ENCODE measurements around the gene RINT1.

Gene RINT1

GRCh38 chr7:105531792-105532671 lies at the start of gene RINT1:
Gene RINT1, plus strand, starts transcription at chr7:105532201. Its CDS starts 115 bp downstream, at chr7:105532316.
- TF ChIP-seq EZH2phosphoT487 (IDR thresholded peaks at IDR 0.05; ENCODE audit: low read depth) (no peak), CTCF (IDR thresholded peaks at IDR 0.05; ENCODE audit: low read depth, low read length) (peak; percentile 69)
- H3K36me3 ChIP-seq (replicated peaks; ENCODE audit: low read depth, low read length): peaks cover 2% of the 10 kb centered on the region
- H3K9ac ChIP-seq (ENCODE audit: low read length): peak within 1 kb of the TSS; percentile 89
- no peaks in the 10 kb centered on the region for H4K20me1 ChIP-seq (ENCODE audit: insufficient read depth, low read length)
- no peaks in the 10 kb centered on the region for H3K27me3 ChIP-seq (ENCODE audit: low read depth, low read length)
- peak within 1 kb of the TSS; percentile 51 for H3K27ac ChIP-seq (ENCODE audit: low read length)
- H3K4me3 ChIP-seq (ENCODE audit: low read length): peak within 1 kb of the TSS; percentile 92
- peaks cover 10% of the 10 kb centered on the region for H3K4me1 ChIP-seq (ENCODE audit: low read length)
- H3K9me3 ChIP-seq (ENCODE audit: insufficient read depth, low read length): no peaks in the 10 kb centered on the region
- peak within 1 kb of the TSS; percentile 85 for H2AFZ ChIP-seq (ENCODE audit: low read depth, low read length)
- H3K4me2 ChIP-seq (ENCODE audit: low read length): peak within 1 kb of the TSS; percentile 98
- H3K79me2 ChIP-seq (ENCODE audit: low read length): peaks cover 30% of the 10 kb centered on the region

- Histone ChIP-seq H3K9me3 (ENCODE audit: insufficient read depth, low read length) (no peaks in the 10 kb centered on the region), H3K4me3 (ENCODE audit: low read length) (no peak overlapping the region), H3K79me2 (ENCODE audit: low read length) (0 out of 2 replicates have a peak, but pooled peaks cover 3% of the 10 kb centered on the region), H3K9ac (ENCODE audit: low read length) (no peak overlapping the region), H3K4me2 (ENCODE audit: low read length) (no peak overlapping the region), H3K36me3 (replicated peaks; ENCODE audit: low read depth, low read length) (peaks cover 20% of the 10 kb centered on the region), H2AFZ (ENCODE audit: low read depth, low read length) (no peak overlapping the region), H4K20me1 (ENCODE audit: insufficient read depth, low read length) (no peaks in the 10 kb centered on the region), H3K27ac (ENCODE audit: low read length) (no peak overlapping the region), H3K4me1 (ENCODE audit: low read length) (no peaks in the 10 kb centered on the region), H3K27me3 (ENCODE audit: low read depth, low read length) (no peaks in the 10 kb centered on the region)
- peak; percentile 49 for TF ChIP-seq CTCF (IDR thresholded peaks at IDR 0.05; ENCODE audit: low read depth, low read length)
- TF ChIP-seq EZH2phosphoT487 (IDR thresholded peaks at IDR 0.05; ENCODE audit: low read depth): no peak
These were observed 44.1 kb upstream of the RINT1 start for GRCh38 chr7:105487579-105488571.

GRCh38 chr7:105489409-105489808 lies 42.6 kb upstream of the RINT1 start:
- Histone ChIP-seq H3K4me3 (ENCODE audit: low read length) (no peak overlapping the region), H3K9ac (ENCODE audit: low read length) (no peak overlapping the region), H3K4me2 (ENCODE audit: low read length) (no peak overlapping the region), H3K4me1 (ENCODE audit: low read length) (no peaks in the 10 kb centered on the region), H3K79me2 (ENCODE audit: low read length) (0 out of 2 replicates have a peak, but pooled peaks cover 3% of the 10 kb centered on the region), H3K27me3 (ENCODE audit: low read depth, low read length) (no peaks in the 10 kb centered on the region), H3K36me3 (replicated peaks; ENCODE audit: low read depth, low read length) (peaks cover 25% of the 10 kb centered on the region), H4K20me1 (ENCODE audit: insufficient read depth, low read length) (no peaks in the 10 kb centered on the region), H3K9me3 (ENCODE audit: insufficient read depth, low read length) (no peaks in the 10 kb centered on the region), H2AFZ (ENCODE audit: low read depth, low read length) (no peak overlapping the region), H3K27ac (ENCODE audit: low read length) (no peak overlapping the region)
- TF ChIP-seq CTCF (IDR thresholded peaks at IDR 0.05; ENCODE audit: low read depth, low read length) (no peak), EZH2phosphoT487 (IDR thresholded peaks at IDR 0.05; ENCODE audit: low read depth) (no peak)
